HCT116 (cell line): ENCODE measurements around the gene SNX3. TPM values are rescaled to one million over a fixed set of nuclear protein-coding genes. Genes with fewer than 3 reads are reported as not detected.

Experiments used
- ATAC-seq: fragments of 200-7000 bp; cut with Tn5 transposase; 2 replicates; pipeline ENCODE4 v1.9.1; 2020; ENCODE audit warnings: mild to moderate bottlenecking, moderate library complexity
- BruUV-seq: library from RNA; stranded (reverse); fragments of 400-500 nt; replicated peaks from 2 replicates; lab custom pipeline; 2021; lab: Mats Ljungman, UMichigan
- CTCF ChIA-PET: fragments of 300-600 bp; sonication (Branson Sonifier 250); formaldehyde crosslinking; loops from one replicate; lab custom pipeline; 2021; ENCODE audit warnings: antibody characterized with exemption; lab: Charles Lee
- POLR2A ChIA-PET: fragments of 300-600, 350-600 bp; sonication (Branson Sonifier 250); formaldehyde crosslinking; loops from one replicate; lab custom pipeline; 2021; ENCODE audit warnings: antibody characterized with exemption; lab: Charles Lee
- RAD21 ChIA-PET, 2 experiments: fragments of 300-600 bp; sonication (Branson Sonifier 250); formaldehyde crosslinking; loops; one replicate each; lab custom pipeline; 2023; ENCODE audit warnings: low total read pairs in 2 of 2; ENCODE audit not compliant: uncharacterized antibody in 2 of 2, unreplicated experiment in 2 of 2, low non-redundant PET in 1 of 2; lab: Charles Lee
- DNase-seq: peaks from one replicate; pipeline ENCODE4 v3.0.0-alpha.2; 2010; ENCODE audit warnings: low read depth, low spot score
- H2AFZ ChIP-seq: fragments of 200-600 bp; shearing (Covaris generic), sonication (generic); 2 replicates; pipeline ENCODE4 v1.6.1; 2017; ENCODE audit warnings: low read depth, mixed run types, mixed read lengths, antibody characterized with exemption, low read length; ENCODE audit not compliant: poor library complexity, severe bottlenecking
- H3K27ac ChIP-seq: 2 replicates; pipeline ENCODE4 v1.5.1; 2012; ENCODE audit warnings: low read depth, low read length
- H3K27me3 ChIP-seq: fragments of 200-600 bp; sonication (generic); 2 replicates; pipeline ENCODE4 v1.6.1; 2016; ENCODE audit warnings: mixed run types, low read length, mixed read lengths; ENCODE audit not compliant: insufficient read depth
- H3K36me3 ChIP-seq, 2 experiments: fragments of 200-500 bp in 1 of 2; fragments of 200-600 bp in 1 of 2; sonication (Bioruptor generic) in 1 of 2; sonication (generic) in 1 of 2; 2 replicates each; pipeline versions ENCODE4 v1.5.1 to v1.6.1; 2014 to 2016; ENCODE audit warnings: low read length in 2 of 2, inconsistent platforms in 1 of 2, mixed read lengths in 1 of 2, mixed run types in 1 of 2; ENCODE audit not compliant: insufficient read depth in 2 of 2, control insufficient read depth in 1 of 2
- H3K4me1 ChIP-seq, 2 experiments: fragments of 200-600 bp in 1 of 2; sonication (generic) in 1 of 2; 2 replicates each; pipeline versions ENCODE4 v1.5.1 to v1.6.1; 2012 to 2017; ENCODE audit warnings: low read length in 2 of 2, inconsistent platforms in 1 of 2, mild to moderate bottlenecking in 1 of 2, mixed read lengths in 1 of 2, mixed run types in 1 of 2, moderate library complexity in 1 of 2; ENCODE audit not compliant: insufficient read depth in 2 of 2, control insufficient read depth in 1 of 2
- H3K4me2 ChIP-seq: fragments of 200-600 bp; sonication (generic); 2 replicates; pipeline ENCODE4 v1.6.1; 2017; ENCODE audit warnings: mixed run types, low read length, mixed read lengths
- H3K4me3 ChIP-seq, 2 experiments: fragments of 200-600 bp in 1 of 2; sonication (generic) in 1 of 2; replicated peaks in 1 of 2; 2 replicates each; pipeline ENCODE4 v1.5.1; 2011 to 2016; ENCODE audit warnings: low read length in 2 of 2, control low read depth in 1 of 2, low read depth in 1 of 2, mild to moderate bottlenecking in 1 of 2, mixed read lengths in 1 of 2, mixed run types in 1 of 2
- H3K79me2 ChIP-seq: fragments of 200-600 bp; sonication (generic); 2 replicates; pipeline ENCODE4 v1.6.1; 2017; ENCODE audit warnings: mild to moderate bottlenecking, mixed run types, low read length, moderate library complexity, mixed read lengths; ENCODE audit not compliant: insufficient read depth
- H3K9ac ChIP-seq: fragments of 200-600 bp; sonication (generic); 2 replicates; pipeline ENCODE4 v1.6.1; 2016; ENCODE audit warnings: low read length, mixed read lengths
- H3K9me2 ChIP-seq: fragments of 200-600 bp; sonication (generic), shearing (Covaris generic); 2 replicates; pipeline ENCODE4 v1.6.1; 2017; ENCODE audit warnings: mixed run types, mild to moderate bottlenecking, moderate library complexity; ENCODE audit not compliant: insufficient read depth
- H3K9me3 ChIP-seq, 2 experiments: fragments of 200-500 bp in 1 of 2; fragments of 200-600 bp in 1 of 2; sonication (Bioruptor generic) in 1 of 2; sonication (generic) in 1 of 2; 2 replicates each; pipeline ENCODE4 v1.6.1; 2014 to 2017; ENCODE audit warnings: low read length in 2 of 2, mixed read lengths in 2 of 2, inconsistent platforms in 1 of 2, low read depth in 1 of 2, mild to moderate bottlenecking in 1 of 2, mixed run types in 1 of 2, moderate library complexity in 1 of 2; ENCODE audit not compliant: control insufficient read depth in 1 of 2, insufficient read depth in 1 of 2
- H4K20me1 ChIP-seq: fragments of 200-600 bp; sonication (generic), shearing (Covaris generic); 2 replicates; pipeline ENCODE4 v1.6.1; 2017; ENCODE audit warnings: mixed run types, mild to moderate bottlenecking, moderate library complexity; ENCODE audit not compliant: insufficient read depth
- EZH2 ChIP-seq: fragments of 200-600 bp; sonication (generic); IDR thresholded peaks from 2 replicates; pipeline ENCODE4 v1.6.1; 2017; ENCODE audit warnings: antibody characterized with exemption, mixed run types
- EZH2phosphoT487 ChIP-seq: fragments of 200-600 bp; IDR thresholded peaks from 2 replicates; pipeline ENCODE4 v1.6.1; 2018; ENCODE audit warnings: antibody characterized with exemption, borderline replicate concordance
- FOSL1 ChIP-seq: IDR thresholded peaks from 2 replicates; pipeline ENCODE4 v1.6.1; 2012; ENCODE audit warnings: low read depth
- JUND ChIP-seq: IDR thresholded peaks from 2 replicates; pipeline ENCODE4 v1.6.1; 2012
- MAX ChIP-seq: IDR thresholded peaks from 2 replicates; pipeline ENCODE4 v1.6.1; 2012
- POLR2A ChIP-seq: IDR thresholded peaks from 2 replicates; pipeline ENCODE4 v1.7.0; 2011; ENCODE audit warnings: borderline replicate concordance; ENCODE audit not compliant: insufficient read depth, insufficient read length; ENCODE audit errors: extremely low read depth
- POLR2AphosphoS5 ChIP-seq: IDR thresholded peaks from 2 replicates; pipeline ENCODE4 v1.6.1; 2011; ENCODE audit warnings: mild to moderate bottlenecking, low read depth, low read length, moderate library complexity
- RAD21 ChIP-seq: IDR thresholded peaks from 2 replicates; pipeline ENCODE4 v1.6.1; 2012; ENCODE audit warnings: low read depth, mild to moderate bottlenecking
- ZFX ChIP-seq: fragments of 450-650 bp; IDR thresholded peaks from 2 replicates; pipeline ENCODE4 v1.6.1; 2017
- ZNF274 ChIP-seq: fragments of 200-500 bp; sonication (Bioruptor generic); IDR thresholded peaks from 2 replicates; pipeline ENCODE4 v1.6.1; 2014; ENCODE audit warnings: mild to moderate bottlenecking, low read depth, low read length, inconsistent platforms
- intact Hi-C: fragments of 100-400 bp; cut with micrococcal nuclease; formaldehyde crosslinking; loops from 2 replicates; pipeline ENCODE4 v1.10.0; 2022
- total RNA-seq: library from RNA; stranded (reverse); gene quantifications from one replicate; pipeline ENCODE4 v1.2.1, GENCODE V29; 2021; ENCODE audit not compliant: unreplicated experiment

SNX3 gene
- total RNA-seq, 1 experiment from 2014 or later = 111 TPM

- H2AFZ ChIP-seq = no peak overlapping the region
- no peaks in the 10 kb centered on the region for H3K9me2 ChIP-seq
- DNase-seq (no peak), ATAC-seq (no peak)
- H3K79me2 ChIP-seq = no peaks in the 10 kb centered on the region
- H3K4me2 ChIP-seq = no peak overlapping the region
- ChIA-PET POLR2A (no interaction called here), RAD21 (no interaction called here), CTCF (no interaction called here)
- no peak overlapping the region for H3K27ac ChIP-seq
- no peaks in the 10 kb centered on the region for H3K9me3 ChIP-seq
- no peak for TF ChIP-seq JUND
- no peak for TF ChIP-seq RAD21
- no peak for TF ChIP-seq ZFX
- no peak for TF ChIP-seq ZNF274
- TF ChIP-seq EZH2 = no peak
- TF ChIP-seq FOSL1 = no peak
- TF ChIP-seq MAX = no peak
- TF ChIP-seq POLR2AphosphoS5 = no peak
- no peak for TF ChIP-seq POLR2A
- TF ChIP-seq EZH2phosphoT487 = no peak
- no peaks in the 10 kb centered on the region for H3K4me1 ChIP-seq
- H3K36me3 ChIP-seq = no peaks in the 10 kb centered on the region
- no peak overlapping the region for H3K4me3 ChIP-seq
- H4K20me1 ChIP-seq = no peaks in the 10 kb centered on the region
- intact Hi-C loops = no loop called here
- BruUV-seq = no TSS peak
- no peaks in the 10 kb centered on the region for H3K27me3 ChIP-seq
- H3K9ac ChIP-seq = no peak overlapping the region
Observed at GRCh38 chr6:108171291-108171917, 89.4 kb downstream of the SNX3 start.
